GM18511 (cell line): ENCODE measurements around the gene THAP10.
"Not testable (repeated sequence)": the region's sequence is repeated elsewhere in the genome, so short reads cannot be mapped to it uniquely, and the experiment has no call there.

Source experiments
- ATAC-seq: cut with Tn5 transposase; IDR thresholded peaks from one replicate; pipeline ENCODE4 v1.9.1; 2021; ENCODE audit warnings: mild to moderate bottlenecking, moderate library complexity; ENCODE audit not compliant: unreplicated experiment

The THAP10 gene

GRCh38 chr15:70892002-70892911 is at the start of gene THAP10, which contains the start of gene LRRC49:
Gene THAP10 (minus strand): TSS chr15:70892433. CDS start chr15:70892272, 161 bp downstream.
Gene LRRC49 (plus strand): TSS chr15:70892826. CDS start chr15:70892895, 69 bp downstream.
- peak; percentile 84 for ATAC-seq

- ATAC-seq, result no peak
Observed at GRCh38 chr15:70936326-70936725, 44.1 kb upstream of the THAP10 start.

DNA sequence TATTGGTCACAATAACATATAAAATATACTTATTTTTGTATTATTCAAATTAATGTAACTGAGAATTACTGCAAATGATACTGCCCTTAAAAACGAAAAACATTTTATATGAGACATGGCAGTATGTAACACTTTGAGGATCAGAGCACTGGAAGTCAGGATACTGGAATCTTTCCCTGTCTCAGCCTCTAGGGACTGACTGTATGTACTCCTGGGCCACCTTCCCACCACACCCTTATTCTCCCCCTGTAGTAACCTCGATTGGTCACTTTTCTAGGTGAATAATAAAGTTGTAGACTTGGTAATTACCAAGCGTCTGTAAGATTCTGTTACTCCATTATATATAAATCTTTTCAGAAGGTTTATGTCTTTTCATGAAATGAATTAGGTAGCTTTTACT is 43.4 kb upstream of the THAP10 start:
- ATAC-seq, result no peak

DNA sequence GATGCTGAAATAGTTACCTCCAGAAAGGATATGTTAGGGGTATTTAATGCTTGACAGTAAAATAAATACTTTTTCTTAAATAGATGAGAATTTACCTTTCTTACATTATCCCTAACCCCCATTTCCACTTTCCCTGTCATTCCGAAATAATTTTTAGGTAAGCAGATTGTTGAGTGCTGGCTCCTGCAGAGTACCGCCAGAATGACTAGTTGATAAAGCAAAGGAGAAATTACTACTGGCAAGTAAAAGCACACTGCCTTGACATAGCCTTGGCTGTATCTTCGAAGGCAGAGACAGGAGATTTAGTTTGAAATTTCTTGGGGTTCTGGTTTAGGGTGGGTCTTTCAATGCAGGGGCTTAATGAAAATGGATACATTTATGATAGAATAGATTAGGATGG is 41.2 kb upstream of the THAP10 start:
- no peak for ATAC-seq

GRCh38 chr15:70932397-70932796 is 40.2 kb upstream of the THAP10 start:
- ATAC-seq, result no peak

DNA sequence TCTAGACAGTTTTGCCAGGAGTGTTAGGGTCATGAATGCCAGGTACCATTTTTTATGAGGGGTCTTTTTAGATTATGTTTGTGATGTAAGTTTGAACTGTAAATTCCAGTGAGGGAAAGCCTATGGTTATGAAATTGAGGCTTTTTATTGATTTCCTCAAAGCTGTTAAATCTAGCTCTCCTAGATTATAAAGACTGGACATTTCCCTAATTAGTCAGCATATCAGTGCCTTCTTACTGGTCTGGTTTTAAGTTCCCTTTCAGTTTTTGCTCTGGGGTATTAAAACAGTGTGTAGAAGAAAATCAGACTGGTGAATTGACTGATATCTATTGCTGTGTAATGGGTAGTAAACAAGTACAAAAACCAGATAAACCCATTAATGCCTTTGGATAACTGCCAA is 39.6 kb upstream of the THAP10 start:
- no peak for ATAC-seq

DNA sequence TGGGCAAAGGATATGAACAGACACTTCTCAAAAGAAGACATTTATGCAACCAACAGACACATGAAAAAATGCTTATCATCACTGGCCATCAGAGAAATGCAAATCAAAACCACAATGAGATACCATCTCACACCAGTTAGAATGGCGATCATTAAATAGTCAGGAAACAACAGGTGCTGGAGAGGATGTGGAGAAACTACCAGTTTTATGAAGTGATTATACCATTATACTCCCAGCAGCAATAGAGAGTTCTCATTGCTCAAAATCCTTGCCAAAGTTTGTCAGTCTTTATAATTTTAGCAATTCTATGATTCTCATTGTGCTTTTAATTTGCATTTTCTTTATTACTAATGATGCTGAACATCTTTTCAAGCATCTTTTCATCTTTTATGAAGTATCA is 34.7 kb upstream of the THAP10 start:
- not testable (repeated sequence) for ATAC-seq

DNA sequence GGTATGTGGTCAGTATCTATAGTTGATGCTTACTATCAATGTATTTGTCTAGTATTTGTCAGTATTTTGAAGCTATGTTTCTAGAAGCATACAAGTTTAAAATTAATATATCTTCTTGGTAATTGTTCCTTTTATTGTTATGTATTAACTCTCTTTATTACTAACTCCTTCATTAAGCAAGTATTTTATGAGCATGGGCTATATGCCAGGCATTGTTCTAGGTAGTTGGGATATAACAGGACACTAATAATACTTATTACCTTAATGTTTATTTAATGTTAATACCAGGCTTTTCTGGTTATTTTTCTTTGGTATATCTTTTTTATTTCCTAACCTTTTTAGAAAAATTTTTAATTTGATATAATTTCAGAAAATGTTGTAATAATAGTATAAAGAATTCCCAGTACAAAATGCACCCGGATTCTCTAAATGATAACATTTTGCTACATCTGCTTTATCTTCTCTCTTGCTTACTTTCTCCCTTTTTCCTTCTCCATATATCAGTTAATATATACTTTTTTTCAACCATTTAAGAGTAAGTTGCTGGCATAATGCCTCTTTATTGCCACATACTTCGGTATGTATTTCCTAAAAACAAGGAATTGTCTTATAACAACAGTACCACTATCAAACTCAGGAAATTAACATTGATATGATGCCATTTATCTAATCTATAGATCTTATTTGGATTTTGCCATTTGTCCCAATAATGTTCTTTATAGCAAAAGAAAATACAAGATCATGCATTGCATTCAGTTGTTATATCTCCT is 31.3 kb upstream of the THAP10 start:
- no peak for ATAC-seq

GRCh38 chr15:70922119-70922518 is 29.9 kb upstream of the THAP10 start:
- no peak for ATAC-seq

- ATAC-seq, result no peak
Observed at GRCh38 chr15:70920981-70921696, 28.9 kb upstream of the THAP10 start.

DNA sequence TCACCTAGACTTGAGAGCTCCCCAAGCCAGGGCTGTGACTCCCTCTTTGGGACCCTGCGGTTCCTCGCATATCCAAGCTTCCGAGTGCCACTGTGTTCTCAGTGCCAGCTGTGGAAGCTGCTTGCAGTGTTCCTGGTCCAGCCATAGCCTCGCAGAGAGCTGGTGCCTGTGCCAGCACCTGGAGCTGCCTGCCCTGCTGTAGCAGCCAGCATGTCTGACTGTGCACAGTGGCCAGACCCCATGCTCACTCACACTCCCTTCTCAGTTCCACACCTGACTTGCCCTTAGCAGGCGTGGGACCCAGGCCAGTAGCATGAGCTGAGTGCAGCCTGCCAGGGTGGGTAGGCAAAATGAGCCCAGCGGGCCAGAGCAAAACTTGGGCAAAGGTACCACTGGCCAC is 25.7 kb upstream of the THAP10 start:
- ATAC-seq, result no peak

GRCh38 chr15:70916531-70916930 is 24.3 kb upstream of the THAP10 start:
- no peak for ATAC-seq

- no peak for ATAC-seq
Observed at GRCh38 chr15:70912187-70912586, 20.0 kb upstream of the THAP10 start.

DNA sequence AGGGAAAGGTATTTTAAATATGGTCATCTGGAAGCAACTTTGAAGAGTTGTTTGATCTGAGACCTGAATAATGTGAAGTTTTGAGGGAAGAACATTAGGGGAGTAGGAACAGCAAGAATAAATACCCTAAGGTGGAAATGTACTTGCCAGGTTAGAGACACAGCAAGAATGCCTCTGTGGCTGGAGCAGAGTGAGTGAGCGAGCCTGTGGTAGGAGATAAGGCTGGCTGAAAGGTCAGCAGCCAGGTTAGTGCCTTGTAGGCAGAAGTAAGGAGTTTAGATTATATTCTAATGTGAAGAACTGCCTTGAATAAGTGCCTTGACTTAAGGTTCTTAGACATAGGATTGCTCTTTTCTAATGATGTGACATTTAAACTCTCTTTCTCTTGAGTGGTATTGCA is 18.7 kb upstream of the THAP10 start:
- no peak for ATAC-seq

DNA sequence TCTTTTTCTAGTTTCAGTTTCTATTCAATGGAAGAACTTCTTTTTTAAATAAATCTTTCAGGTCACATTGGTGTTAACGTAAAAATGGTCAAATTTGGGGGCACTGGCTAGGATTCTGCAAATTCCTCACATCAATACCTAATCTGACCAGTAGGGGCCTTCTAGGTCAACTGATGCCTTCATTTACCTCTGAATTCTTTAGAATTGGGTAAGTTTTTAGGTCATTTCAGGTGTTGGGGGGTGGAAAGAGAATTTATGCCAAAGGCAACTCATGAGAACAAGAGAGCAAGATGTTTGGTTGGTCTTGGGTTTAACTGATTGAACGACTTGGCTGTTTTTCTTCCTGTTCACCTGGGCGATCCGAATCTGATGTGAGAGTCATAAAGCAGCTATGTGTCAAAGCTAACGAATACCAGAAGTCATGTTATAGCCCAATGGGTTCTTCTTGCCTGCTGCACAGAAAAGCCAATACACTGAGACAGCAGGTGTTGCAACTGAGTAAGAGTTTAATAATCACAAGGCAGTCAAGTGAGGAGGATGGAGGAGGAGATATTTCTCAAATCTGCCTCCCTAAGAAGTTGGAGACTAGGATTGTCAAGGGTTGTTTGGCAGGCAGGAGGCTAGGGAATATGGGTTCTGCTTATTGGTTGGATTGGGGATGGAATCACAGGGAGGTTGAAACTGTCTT is 15.7 kb upstream of the THAP10 start:
- no peak for ATAC-seq

GRCh38 chr15:70906842-70907241 is 14.6 kb upstream of the THAP10 start:
- ATAC-seq, result no peak

DNA sequence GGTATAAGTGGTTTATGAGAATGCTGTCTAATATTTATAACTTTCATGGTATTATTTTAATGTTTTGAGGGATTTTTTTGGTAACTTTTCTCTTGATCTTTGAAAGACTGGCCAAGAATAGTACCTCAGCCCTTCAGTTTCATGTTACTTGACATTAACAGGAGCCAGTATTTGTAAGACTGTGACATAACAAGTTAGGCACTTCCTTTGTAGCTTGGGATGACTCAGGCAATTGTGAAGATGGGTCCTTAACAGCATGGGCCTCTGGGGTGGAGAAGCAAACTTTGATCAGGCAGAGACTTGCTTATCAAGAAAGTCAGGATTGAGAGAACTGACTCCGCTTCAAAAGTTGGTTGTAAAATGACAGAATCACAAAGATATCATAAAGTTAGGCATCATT is 9.9 kb upstream of the THAP10 start:
- ATAC-seq, result no peak

GRCh38 chr15:70892912-70893560 is 803 bp upstream of the THAP10 start:
- ATAC-seq, result peak; percentile 25

- no peak for ATAC-seq
Observed at GRCh38 chr15:70882361-70882760, 9.9 kb downstream of the THAP10 start.

DNA sequence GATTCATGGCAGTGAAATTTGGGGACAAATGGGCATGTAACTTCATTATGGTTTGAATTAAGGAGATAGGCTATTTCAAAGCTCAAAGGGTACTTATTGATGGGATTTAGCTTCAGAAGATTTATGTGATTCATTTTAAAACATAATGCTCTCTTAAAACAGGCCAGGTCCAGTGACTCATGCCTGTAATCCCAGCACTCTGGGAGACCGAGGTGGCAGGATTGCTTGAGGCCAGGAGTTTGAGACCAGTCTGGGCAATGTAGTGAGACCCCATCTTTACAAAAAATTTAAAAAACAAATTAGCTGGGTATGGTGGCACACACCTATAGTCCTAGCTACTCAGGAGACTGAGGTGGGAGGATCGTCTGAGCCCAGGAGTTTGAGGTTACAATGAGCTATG is 11.5 kb downstream of the THAP10 start:
- ATAC-seq, result no peak
